ENCODE results near the gene KCTD4.
"Not testable (repeated sequence)": the region's sequence is repeated elsewhere in the genome, so short reads cannot be mapped to it uniquely, and the experiment has no call there.

KCTD4 gene

GRCh38 chr13:45200701-45201232 lies at the start of gene KCTD4:
Gene KCTD4, minus strand, starts transcription at chr13:45201045. Its CDS starts 6,478 bp downstream, at chr13:45194567.
- no peak for DNase-seq

GRCh38 chr13:45249662-45250061 lies 48.8 kb upstream of the KCTD4 start:
- no peak for DNase-seq

GRCh38 chr13:45244736-45245135 lies 43.9 kb upstream of the KCTD4 start:
- DNase-seq, result not testable (repeated sequence)

- DNase-seq, result no peak
Measured at GRCh38 chr13:45243077-45243476, 42.2 kb upstream of the KCTD4 start.

- DNase-seq, result no peak
Measured at GRCh38 chr13:45242524-45242923, 41.7 kb upstream of the KCTD4 start.

GRCh38 chr13:45242070-45242469 lies 41.2 kb upstream of the KCTD4 start:
- DNase-seq, result no peak

GRCh38 chr13:45240143-45240542 lies 39.3 kb upstream of the KCTD4 start:
- DNase-seq, result no peak

- DNase-seq, result no peak
Measured at GRCh38 chr13:45238945-45239795, 38.3 kb upstream of the KCTD4 start.

GRCh38 chr13:45232591-45232990 lies 31.7 kb upstream of the KCTD4 start:
- no peak for DNase-seq

- no peak for DNase-seq
Measured at GRCh38 chr13:45231722-45232121, 30.9 kb upstream of the KCTD4 start.

GRCh38 chr13:45231305-45231704 lies 30.5 kb upstream of the KCTD4 start:
- no peak for DNase-seq

GRCh38 chr13:45229172-45229571 lies 28.3 kb upstream of the KCTD4 start:
- DNase-seq, result no peak

GRCh38 chr13:45228002-45228401 lies 27.2 kb upstream of the KCTD4 start:
- DNase-seq, result no peak

GRCh38 chr13:45226024-45226423 lies 25.2 kb upstream of the KCTD4 start:
- no peak for DNase-seq

GRCh38 chr13:45225370-45225769 lies 24.5 kb upstream of the KCTD4 start:
- no peak for DNase-seq

- no peak for DNase-seq
Measured at GRCh38 chr13:45224176-45224575, 23.3 kb upstream of the KCTD4 start.

GRCh38 chr13:45222919-45223318 lies 22.1 kb upstream of the KCTD4 start:
- no peak for DNase-seq

- no peak for DNase-seq
Measured at GRCh38 chr13:45222516-45222915, 21.7 kb upstream of the KCTD4 start.

- DNase-seq, result no peak
Measured at GRCh38 chr13:45220403-45220802, 19.6 kb upstream of the KCTD4 start.

GRCh38 chr13:45219938-45220375 lies 19.1 kb upstream of the KCTD4 start:
- no peak for DNase-seq

- DNase-seq, result no peak
Measured at GRCh38 chr13:45219123-45219891, 18.5 kb upstream of the KCTD4 start.

- DNase-seq, result no peak
Measured at GRCh38 chr13:45218689-45219088, 17.8 kb upstream of the KCTD4 start.

GRCh38 chr13:45216193-45216592 lies 15.3 kb upstream of the KCTD4 start:
- DNase-seq, result no peak

Data from CD4-positive, alpha-beta T cell treated with Interleukin-6 for 4 hours (primary cell).